LNCaP clone FGC (cell line): ENCODE data around the gene SLC4A2.

Experiments used
- DNase-seq: peaks from one replicate; pipeline ENCODE4 v3.0.0-alpha.2; 2011; ENCODE audit warnings: low read depth
- H3K4me3 ChIP-seq: 2 replicates; pipeline ENCODE4 v1.5.1; 2011; ENCODE audit warnings: mild to moderate bottlenecking, low read depth, low read length, control low read depth
- TF ChIP-seq, protein P1 (sequence below): IDR thresholded peaks from 2 replicates; pipeline ENCODE4 v1.5.1; 2012; ENCODE audit warnings: mild to moderate bottlenecking; ENCODE audit not compliant: control insufficient read depth, insufficient read depth; ENCODE audit errors: extremely low read depth

SLC4A2 gene

DNA sequence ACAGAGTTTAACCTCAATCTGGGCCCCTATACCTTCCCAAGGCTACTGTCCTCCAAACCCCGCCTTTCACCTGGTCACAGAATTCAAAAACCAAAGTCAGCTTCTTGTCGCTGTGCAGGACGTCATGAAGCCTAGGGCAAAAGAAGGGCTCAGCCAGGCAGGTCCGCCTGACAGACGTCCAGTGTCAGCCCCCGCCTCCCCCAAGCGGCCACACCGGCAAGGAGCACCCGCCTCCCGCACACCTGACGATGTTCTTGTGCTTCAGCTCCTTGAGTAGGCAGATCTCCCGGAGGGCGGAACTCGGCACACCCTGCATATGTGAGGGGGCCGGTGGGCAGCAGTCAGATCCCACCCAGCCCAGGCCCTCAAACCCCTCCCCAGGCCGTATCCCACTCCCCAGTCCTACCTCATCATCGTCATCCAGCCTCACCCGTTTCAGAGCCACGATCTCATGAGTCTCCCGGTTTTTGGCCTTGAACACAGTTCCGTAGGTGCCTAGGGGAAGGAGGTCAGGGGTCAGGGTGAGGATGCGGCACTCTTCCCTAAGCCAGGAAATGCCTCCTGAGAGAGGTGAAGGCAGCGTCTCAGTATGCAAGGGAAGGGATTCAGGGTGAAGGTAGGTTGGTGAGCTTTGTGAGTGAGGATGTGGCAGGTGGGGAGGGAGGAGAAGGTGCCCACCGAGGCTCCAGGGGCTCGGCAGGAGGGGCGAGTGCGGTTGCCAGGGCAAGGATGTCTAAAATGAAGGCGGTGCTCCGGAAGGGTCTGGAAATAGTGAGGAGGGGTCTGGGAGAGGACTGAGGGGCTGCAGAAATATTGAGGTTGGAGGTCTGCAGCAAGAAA is 2.5 kb upstream of the SLC4A2 start:
- DNase-seq, result no peak
- TF ChIP-seq, protein P1, sequence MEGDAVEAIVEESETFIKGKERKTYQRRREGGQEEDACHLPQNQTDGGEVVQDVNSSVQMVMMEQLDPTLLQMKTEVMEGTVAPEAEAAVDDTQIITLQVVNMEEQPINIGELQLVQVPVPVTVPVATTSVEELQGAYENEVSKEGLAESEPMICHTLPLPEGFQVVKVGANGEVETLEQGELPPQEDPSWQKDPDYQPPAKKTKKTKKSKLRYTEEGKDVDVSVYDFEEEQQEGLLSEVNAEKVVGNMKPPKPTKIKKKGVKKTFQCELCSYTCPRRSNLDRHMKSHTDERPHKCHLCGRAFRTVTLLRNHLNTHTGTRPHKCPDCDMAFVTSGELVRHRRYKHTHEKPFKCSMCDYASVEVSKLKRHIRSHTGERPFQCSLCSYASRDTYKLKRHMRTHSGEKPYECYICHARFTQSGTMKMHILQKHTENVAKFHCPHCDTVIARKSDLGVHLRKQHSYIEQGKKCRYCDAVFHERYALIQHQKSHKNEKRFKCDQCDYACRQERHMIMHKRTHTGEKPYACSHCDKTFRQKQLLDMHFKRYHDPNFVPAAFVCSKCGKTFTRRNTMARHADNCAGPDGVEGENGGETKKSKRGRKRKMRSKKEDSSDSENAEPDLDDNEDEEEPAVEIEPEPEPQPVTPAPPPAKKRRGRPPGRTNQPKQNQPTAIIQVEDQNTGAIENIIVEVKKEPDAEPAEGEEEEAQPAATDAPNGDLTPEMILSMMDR, result no peak

GRCh38 chr7:151057506-151057988 is 1.8 kb upstream of the SLC4A2 start, which contains the start of gene CDK5:
CDK5 (minus strand) TSS chr7:151057897; CDS start chr7:151057848, 49 bp downstream.
- no peak for DNase-seq
- TF ChIP-seq, protein P1, result no peak
- H3K4me3 ChIP-seq, result peak within 1 kb of the TSS; percentile 90

More for the DNA sequence above, 2.5 kb upstream of the SLC4A2 start:
- peak overlapping the region; percentile 90 for H3K4me3 ChIP-seq

- TF ChIP-seq, protein P1, result no peak
- peak; percentile 100 for DNase-seq
These were observed 1.2 kb upstream of the SLC4A2 start for GRCh38 chr7:151057989-151058780.

GRCh38 chr7:151058781-151059366 is 515 bp upstream of the SLC4A2 start:
- DNase-seq, result no peak
- peak overlapping the region; percentile 90 for H3K4me3 ChIP-seq
- TF ChIP-seq, protein P1, result no peak

More at GRCh38 chr7:151057989-151058780, 1.2 kb upstream of the SLC4A2 start:
- H3K4me3 ChIP-seq, result peak overlapping the region; percentile 90

GRCh38 chr7:151060113-151060415 is 675 bp downstream of the SLC4A2 start:
- DNase-seq, result no peak
- TF ChIP-seq, protein P1, result no peak
- H3K4me3 ChIP-seq, result peak overlapping the region; percentile 90

DNA sequence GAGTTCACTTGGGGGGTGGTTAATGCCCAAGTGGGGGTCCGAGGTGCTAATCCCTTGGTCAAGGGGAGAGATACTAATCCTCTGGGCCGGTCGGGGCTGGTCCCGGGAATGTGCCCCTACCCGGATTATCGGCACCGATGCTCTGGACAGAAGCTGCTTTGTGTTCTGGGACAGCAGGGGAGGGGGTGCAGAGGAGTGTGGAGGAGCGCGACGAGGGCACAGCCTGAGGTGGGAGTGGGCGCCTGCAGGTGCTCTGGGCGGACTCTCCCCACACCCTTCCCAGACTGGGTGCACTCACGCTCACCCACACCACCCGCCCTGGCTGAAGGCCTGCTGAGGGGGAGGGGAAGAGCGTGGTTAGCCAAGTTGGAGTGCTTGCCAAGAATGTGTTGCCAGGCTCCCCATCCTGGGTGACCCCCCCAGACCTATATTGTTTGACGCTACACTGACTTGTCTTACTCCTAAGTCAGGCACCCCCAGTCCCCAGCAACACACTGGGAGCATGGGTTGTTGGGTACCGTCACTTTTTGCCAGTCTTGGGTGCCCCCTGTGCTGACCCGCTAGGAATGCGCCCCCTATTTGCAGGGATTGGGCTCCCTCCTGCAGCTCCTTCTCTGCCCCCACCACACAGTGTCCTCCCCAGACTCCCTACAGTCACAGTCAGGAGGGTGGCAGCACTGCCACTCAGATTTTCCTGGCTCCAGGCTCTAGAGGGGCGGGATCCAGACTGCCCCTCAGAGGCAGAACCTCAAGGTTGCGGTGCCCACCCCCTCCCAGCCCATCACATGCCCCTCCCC is 1.2 kb downstream of the SLC4A2 start:
- TF ChIP-seq, protein P1, result no peak
- DNase-seq, result no peak
- H3K4me3 ChIP-seq, result peak overlapping the region; percentile 90
